Effector memory CD8-positive, alpha-beta T cell (primary cell): Measurements from ENCODE around the gene UNK.

Experiments used
- ATAC-seq: fragments of 150-1000 bp; cut with Tn5 transposase; replicated peaks from 2 replicates; pipeline ENCODE4 v1.10.0; 2021; ENCODE audit warnings: mild to moderate bottlenecking, moderate library complexity
- DNase-seq, 3 experiments: peaks; one replicate each; pipeline ENCODE4 v3.0.0; 2021
- H3K27ac Mint-ChIP-seq, 2 donors: one replicate each; pipeline ENCODE4 v1.8.0; 2022; ENCODE audit warnings: mild to moderate bottlenecking in 2 of 2, mixed read lengths in 2 of 2, moderate library complexity in 2 of 2
- H3K27me3 Mint-ChIP-seq, 2 donors: one replicate each; pipeline ENCODE4 v1.8.0; 2022; ENCODE audit warnings: mixed read lengths in 2 of 2
- H3K36me3 Mint-ChIP-seq: one replicate; pipeline ENCODE4 v1.8.0; 2022; ENCODE audit warnings: mild to moderate bottlenecking, moderate library complexity, mixed read lengths; ENCODE audit not compliant: insufficient read depth
- H3K4me1 Mint-ChIP-seq, 2 donors: one replicate each; pipeline ENCODE4 v1.8.0; 2022; ENCODE audit warnings: low read depth in 2 of 2, mixed read lengths in 2 of 2
- H3K4me3 Mint-ChIP-seq, 2 donors: one replicate each; pipeline ENCODE4 v1.8.0; 2022; ENCODE audit warnings: mild to moderate bottlenecking in 2 of 2, mixed read lengths in 2 of 2, moderate library complexity in 2 of 2
- H3K9me3 Mint-ChIP-seq, 2 donors: one replicate each; pipeline ENCODE4 v1.8.0; 2022; ENCODE audit warnings: mixed read lengths in 2 of 2

Gene UNK

DNA sequence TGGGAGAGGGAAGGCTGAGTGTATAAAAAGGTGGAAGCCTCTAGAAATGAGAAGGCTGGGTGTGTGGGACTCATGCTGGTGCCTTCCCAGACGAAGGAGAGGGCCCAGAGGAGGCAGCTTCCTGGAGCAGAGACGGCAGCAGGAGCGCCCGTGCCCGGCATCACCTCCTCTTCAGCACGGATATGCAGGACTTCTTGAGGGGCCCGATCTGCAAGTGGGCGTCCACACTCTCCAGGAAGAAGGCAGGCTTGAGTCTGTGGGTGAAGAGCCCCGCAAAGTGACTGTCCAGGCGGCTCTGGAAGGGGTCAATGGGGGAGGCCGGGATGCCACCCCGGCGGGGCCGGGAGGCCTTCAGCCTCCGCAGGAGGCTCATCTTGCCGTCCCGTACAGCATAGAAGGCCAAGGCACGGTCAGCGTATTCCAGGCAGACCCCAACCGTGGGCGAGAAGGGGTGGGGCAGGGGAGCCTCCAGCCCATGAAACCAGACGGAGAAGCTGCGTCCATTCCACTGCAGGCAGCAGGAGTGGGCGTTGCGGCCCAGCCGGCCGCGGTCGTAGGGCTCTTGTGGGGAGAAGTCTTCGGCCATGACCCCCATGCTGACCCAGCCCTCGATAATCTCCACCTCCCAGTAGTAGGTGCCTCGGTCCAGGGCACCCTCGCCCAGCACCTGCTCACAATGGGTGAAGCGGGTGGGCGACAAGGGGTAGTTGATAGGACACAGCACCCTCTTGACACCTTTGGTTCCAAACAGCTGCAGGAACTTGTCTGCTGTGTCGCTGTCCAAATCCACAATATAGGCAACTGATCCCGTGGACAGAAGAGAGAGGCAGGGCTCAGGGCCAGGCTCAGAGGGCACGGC is 89.9 kb downstream of the UNK start:
- ATAC-seq (no peak), DNase-seq (no peak)
- H3K27ac Mint-ChIP-seq = peak overlapping the region in 1 of 2 donors; percentile 93
- H3K9me3 Mint-ChIP-seq = no peaks in the 10 kb centered on the region
- H3K4me3 Mint-ChIP-seq = peak overlapping the region; percentile 12 to 37
- H3K36me3 Mint-ChIP-seq = peaks cover 2% of the 10 kb centered on the region
- H3K27me3 Mint-ChIP-seq = no peaks in the 10 kb centered on the region
- peaks cover 21 to 33% of the 10 kb centered on the region in 2 donors for H3K4me1 Mint-ChIP-seq
